Ascending aorta (tissue), 2 donors: Measurements from ENCODE around the gene KNDC1. TPM values are rescaled to one million over a fixed set of nuclear protein-coding genes. Genes with fewer than 3 reads are reported as not detected.

Source experiments
- DNase-seq, 2 donors: peaks; one replicate each; pipeline ENCODE4 v3.0.0-alpha.2; 2019; ENCODE audit warnings: low spot score in 2 of 2
- H3K27ac ChIP-seq, 2 donors: fragments of 200-600 bp; sonication (generic); one replicate each; pipeline ENCODE4 v1.5.1; 2016 to 2017; ENCODE audit warnings: mild to moderate bottlenecking in 1 of 2
- H3K27me3 ChIP-seq: fragments of 200-600 bp; sonication (generic); one replicate; pipeline ENCODE4 v1.5.1; 2017
- H3K36me3 ChIP-seq, 2 donors: fragments of 200-600 bp; sonication (generic); one replicate each; pipeline ENCODE4 v1.5.1; 2016
- H3K4me1 ChIP-seq, 2 donors: fragments of 200-600 bp; sonication (generic); one replicate each; pipeline ENCODE4 v1.5.1; 2016 to 2017; ENCODE audit warnings: mild to moderate bottlenecking in 1 of 2
- H3K4me3 ChIP-seq, 2 donors: fragments of 200-600 bp; sonication (generic); one replicate each; pipeline ENCODE4 v1.5.1; 2016 to 2017; ENCODE audit warnings: mild to moderate bottlenecking in 1 of 2
- H3K9me3 ChIP-seq, 2 donors: fragments of 200-600 bp; sonication (generic); one replicate each; pipeline ENCODE4 v1.5.1; 2016
- CTCF ChIP-seq, 3 experiments: fragments of 200-600 bp in 2 of 3; fragments of 450-650 bp in 1 of 3; sonication (generic) in 2 of 3; IDR thresholded peaks; one replicate each; pipeline ENCODE4 v1.5.1; 2016 to 2019; ENCODE audit warnings: antibody characterized with exemption in 3 of 3, mild to moderate bottlenecking in 1 of 3, moderate library complexity in 1 of 3
- intact Hi-C: fragments of 100-400 bp; cut with DNase I; formaldehyde crosslinking; loops from one replicate; pipeline ENCODE4 v1.15.1; 2023
- total RNA-seq: library from RNA; depleted of rRNA; stranded (reverse); fragments of >200 nt; gene quantifications from one replicate; pipeline ENCODE4 v1.1.0, GENCODE V29; 2016

Gene KNDC1
- total RNA-seq, 1 donor from 2014 or later, result 0.21 TPM

GRCh38 chr10:133185421-133185820 is 25.4 kb downstream of the KNDC1 start:
- H3K4me1 ChIP-seq, result no peaks in the 10 kb centered on the region
- TF ChIP-seq CTCF (IDR thresholded peaks at IDR 0.05), result no peak
- H3K36me3 ChIP-seq, result no peaks in the 10 kb centered on the region
- intact Hi-C loops, result no loop called here
- no peaks in the 10 kb centered on the region for H3K9me3 ChIP-seq
- H3K27me3 ChIP-seq, result no peaks in the 10 kb centered on the region
- H3K27ac ChIP-seq, result no peak overlapping the region
- no peak for DNase-seq
- no peak overlapping the region for H3K4me3 ChIP-seq

GRCh38 chr10:133185916-133186315 is 25.9 kb downstream of the KNDC1 start:
- Histone ChIP-seq H3K27me3 (no peaks in the 10 kb centered on the region), H3K27ac (no peak overlapping the region), H3K36me3 (no peaks in the 10 kb centered on the region), H3K9me3 (no peaks in the 10 kb centered on the region), H3K4me1 (no peaks in the 10 kb centered on the region), H3K4me3 (no peak overlapping the region)
- no peak for DNase-seq
- intact Hi-C loops, result no loop called here
- TF ChIP-seq CTCF (IDR thresholded peaks at IDR 0.05), result no peak

GRCh38 chr10:133186416-133187090 is 26.5 kb downstream of the KNDC1 start:
- no peak for TF ChIP-seq CTCF (IDR thresholded peaks at IDR 0.05)
- no peaks in the 10 kb centered on the region for H3K36me3 ChIP-seq

GRCh38 chr10:133187091-133187905 is 27.3 kb downstream of the KNDC1 start:
- Histone ChIP-seq H3K27ac (no peak overlapping the region), H3K4me1 (no peaks in the 10 kb centered on the region), H3K9me3 (no peaks in the 10 kb centered on the region), H3K4me3 (no peak overlapping the region), H3K27me3 (no peaks in the 10 kb centered on the region), H3K36me3 (no peaks in the 10 kb centered on the region)
- intact Hi-C loops, result no loop called here
- DNase-seq, result no peak
- no peak for TF ChIP-seq CTCF (IDR thresholded peaks at IDR 0.05)

More at GRCh38 chr10:133186416-133187090, 26.5 kb downstream of the KNDC1 start:
- no peak overlapping the region for H3K4me3 ChIP-seq
- H3K9me3 ChIP-seq, result no peaks in the 10 kb centered on the region
- intact Hi-C loops, result no loop called here
- no peaks in the 10 kb centered on the region for H3K27me3 ChIP-seq
- H3K4me1 ChIP-seq, result no peaks in the 10 kb centered on the region
- no peak for DNase-seq
- H3K27ac ChIP-seq, result no peak overlapping the region

- H3K4me1 ChIP-seq, result no peaks in the 10 kb centered on the region
- no peak overlapping the region for H3K4me3 ChIP-seq
- no peaks in the 10 kb centered on the region for H3K9me3 ChIP-seq
- intact Hi-C loops, result no loop called here
- no peaks in the 10 kb centered on the region for H3K27me3 ChIP-seq
- no peak for TF ChIP-seq CTCF (IDR thresholded peaks at IDR 0.05)
- no peak for DNase-seq
- no peaks in the 10 kb centered on the region for H3K36me3 ChIP-seq
- H3K27ac ChIP-seq, result no peak overlapping the region
Measured at GRCh38 chr10:133187906-133188681, 28.1 kb downstream of the KNDC1 start.
